ENCODE measurements around the gene RHOB.

RHOB gene

DNA sequence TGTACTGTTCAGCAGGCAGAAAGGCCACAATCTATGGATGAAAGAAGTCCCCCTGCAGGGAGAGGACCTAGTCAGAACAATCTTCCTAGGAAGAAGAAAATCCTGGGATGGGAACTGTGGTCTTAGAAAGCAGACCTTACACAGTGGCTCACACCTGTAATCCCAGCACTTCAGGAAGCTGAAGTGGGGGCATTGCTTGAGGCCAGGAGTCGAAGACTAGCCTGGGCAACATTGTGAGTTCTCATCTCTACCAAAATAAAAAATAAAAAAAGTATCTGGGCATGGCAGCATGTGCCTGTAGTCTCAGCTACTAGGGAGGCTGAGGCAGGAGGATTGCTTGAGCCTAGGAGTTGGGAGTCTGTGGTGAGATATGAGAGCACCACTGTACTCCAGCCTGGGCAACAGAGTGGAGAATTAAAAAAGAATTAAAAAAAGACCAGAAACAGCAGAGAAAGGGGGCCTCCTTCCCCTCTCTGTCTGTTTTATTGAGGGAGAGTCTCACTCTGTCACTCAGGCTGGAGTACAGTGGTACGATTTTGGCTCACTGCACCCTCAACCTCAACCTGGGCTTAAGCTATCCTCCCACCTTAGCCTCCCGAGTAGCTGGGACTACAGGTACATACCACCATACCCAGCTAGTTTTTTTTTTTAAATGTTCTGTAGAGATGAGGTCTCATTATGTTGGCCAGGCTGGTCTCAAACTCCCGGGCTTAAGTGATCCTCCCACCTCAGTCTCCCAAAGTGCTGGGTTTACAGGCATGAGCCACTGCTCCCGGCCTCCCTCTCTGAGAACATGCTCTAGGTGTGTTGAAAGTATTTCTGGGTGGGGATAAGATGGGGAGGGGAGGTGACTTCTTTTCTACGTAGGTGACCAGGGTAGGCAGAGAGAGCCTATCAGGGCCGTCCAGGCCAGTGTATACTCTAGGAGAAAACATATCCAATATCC, 7.4 kb downstream of the RHOB start:
- no peak overlapping the region for H4K91ac ChIP-seq (ENCODE audit: low read depth, low read length, poor library complexity)
- H3K9ac ChIP-seq (ENCODE audit: low read depth, low read length, poor library complexity): no peak overlapping the region
- H2BK120ac ChIP-seq (ENCODE audit: low read depth, low read length): no peak overlapping the region
- H2BK5ac ChIP-seq (ENCODE audit: low read length): no peak overlapping the region
- peaks cover 0 to 5% of the 10 kb centered on the region in 2 donors for H3K36me3 ChIP-seq (replicated peaks in 1 of 2; ENCODE audit: control insufficient read depth in 2 of 2, insufficient read depth in 2 of 2, low read length in 2 of 2)
- no CpG with 5 or more reads among the region's 7 CpGs for WGBS, 2 donors (ENCODE audit: extremely low coverage in 2 of 2, insufficient read length in 2 of 2, insufficient replicate concordance in 1 of 2)
- no peak overlapping the region for H3K14ac ChIP-seq (ENCODE audit: low read length)
- no peaks in the 10 kb centered on the region for H3K79me1 ChIP-seq (ENCODE audit: low read depth, low read length)
- H2BK12ac ChIP-seq (ENCODE audit: low read length): no peak overlapping the region
- DNase-seq (ENCODE audit: low spot score): no peak
- no peak overlapping the region for H3K18ac ChIP-seq (ENCODE audit: low read length)
- H2BK15ac ChIP-seq (ENCODE audit: low read length): no peak overlapping the region
- H3K27me3 ChIP-seq (ENCODE audit: control insufficient read depth in 3 of 3, insufficient read depth in 3 of 3, low read depth in 1 of 3, low read length in 3 of 3): peaks cover 0 to 2% (median 0%) of the 10 kb centered on the region in 3 experiments
- no peak overlapping the region for H3K27ac ChIP-seq (replicated peaks; ENCODE audit: low read length)
- H3K4me2 ChIP-seq (ENCODE audit: insufficient read depth, low read length, poor library complexity, severe bottlenecking): no peak overlapping the region
- no peak overlapping the region for H2AK5ac ChIP-seq (ENCODE audit: low read depth, low read length)
- H3K23ac ChIP-seq (ENCODE audit: low read depth, low read length, poor library complexity): no peak overlapping the region
- H3K9me3 ChIP-seq (replicated peaks in 1 of 2; ENCODE audit: control insufficient read depth in 2 of 2, insufficient read depth in 1 of 2, low read depth in 1 of 2, low read length in 2 of 2): peaks cover 2 to 3% of the 10 kb centered on the region in 2 donors
- peaks cover 11 to 14% of the 10 kb centered on the region in 2 donors for H3K4me1 ChIP-seq (ENCODE audit: control insufficient read depth in 2 of 2, insufficient read depth in 1 of 2, low read depth in 1 of 2, low read length in 2 of 2)
- H3K4me3 ChIP-seq (ENCODE audit: low read length in 2 of 2): no peak overlapping the region
- no peak overlapping the region for H4K8ac ChIP-seq (ENCODE audit: low read depth, low read length)
- H2AFZ ChIP-seq (ENCODE audit: low read length): no peak overlapping the region
- H3K4ac ChIP-seq (ENCODE audit: low read length): no peak overlapping the region

- no peak overlapping the region for H3K14ac ChIP-seq (ENCODE audit: low read length)
- H3K18ac ChIP-seq (ENCODE audit: low read length): no peak overlapping the region
- no peak overlapping the region for H3K4ac ChIP-seq (ENCODE audit: low read length)
- DNase-seq (ENCODE audit: low spot score): no peak
- no peak overlapping the region for H2BK5ac ChIP-seq (ENCODE audit: low read length)
- no peak overlapping the region for H3K23ac ChIP-seq (ENCODE audit: low read depth, low read length, poor library complexity)
- no peak overlapping the region for H3K27ac ChIP-seq (replicated peaks; ENCODE audit: low read length)
- H3K4me3 ChIP-seq (ENCODE audit: low read length in 2 of 2): no peak overlapping the region
- no peaks in the 10 kb centered on the region for H3K79me1 ChIP-seq (ENCODE audit: low read depth, low read length)
- H3K9me3 ChIP-seq (replicated peaks in 1 of 2; ENCODE audit: control insufficient read depth in 2 of 2, insufficient read depth in 1 of 2, low read depth in 1 of 2, low read length in 2 of 2): peaks cover 2 to 3% of the 10 kb centered on the region in 2 donors
- H2BK12ac ChIP-seq (ENCODE audit: low read length): no peak overlapping the region
- H2AK5ac ChIP-seq (ENCODE audit: low read depth, low read length): no peak overlapping the region
- H2AFZ ChIP-seq (ENCODE audit: low read length): no peak overlapping the region
- no peaks in the 10 kb centered on the region for H3K36me3 ChIP-seq (replicated peaks in 1 of 2; ENCODE audit: control insufficient read depth in 2 of 2, insufficient read depth in 2 of 2, low read length in 2 of 2)
- no peak overlapping the region for H2BK15ac ChIP-seq (ENCODE audit: low read length)
- H2BK120ac ChIP-seq (ENCODE audit: low read depth, low read length): no peak overlapping the region
- no peak overlapping the region for H4K91ac ChIP-seq (ENCODE audit: low read depth, low read length, poor library complexity)
- no peak overlapping the region for H3K4me2 ChIP-seq (ENCODE audit: insufficient read depth, low read length, poor library complexity, severe bottlenecking)
- no peak overlapping the region for H4K8ac ChIP-seq (ENCODE audit: low read depth, low read length)
- H3K9ac ChIP-seq (ENCODE audit: low read depth, low read length, poor library complexity): no peak overlapping the region
- WGBS, 2 donors (ENCODE audit: extremely low coverage in 2 of 2, insufficient read length in 2 of 2, insufficient replicate concordance in 1 of 2): no CpG with 5 or more reads among the region's 3 CpGs
- peaks cover 7 to 8% of the 10 kb centered on the region in 2 donors for H3K4me1 ChIP-seq (ENCODE audit: control insufficient read depth in 2 of 2, insufficient read depth in 1 of 2, low read depth in 1 of 2, low read length in 2 of 2)
- peaks cover 0 to 2% (median 0%) of the 10 kb centered on the region in 3 experiments for H3K27me3 ChIP-seq (ENCODE audit: control insufficient read depth in 3 of 3, insufficient read depth in 3 of 3, low read depth in 1 of 3, low read length in 3 of 3)
These were observed 8.3 kb downstream of the RHOB start for GRCh38 chr2:20455076-20455587.

- Histone ChIP-seq H3K4me2 (ENCODE audit: insufficient read depth, low read length, poor library complexity, severe bottlenecking) (no peak overlapping the region), H3K9me3 (replicated peaks in 1 of 2; ENCODE audit: control insufficient read depth in 2 of 2, insufficient read depth in 1 of 2, low read depth in 1 of 2, low read length in 2 of 2) (peaks cover 2 to 3% of the 10 kb centered on the region in 2 donors), H3K14ac (ENCODE audit: low read length) (peak overlapping the region; percentile 60), H4K91ac (ENCODE audit: low read depth, low read length, poor library complexity) (no peak overlapping the region), H3K4me1 (ENCODE audit: control insufficient read depth in 2 of 2, insufficient read depth in 1 of 2, low read depth in 1 of 2, low read length in 2 of 2) (no peaks in the 10 kb centered on the region), H3K79me1 (ENCODE audit: low read depth, low read length) (no peaks in the 10 kb centered on the region), H3K4ac (ENCODE audit: low read length) (no peak overlapping the region), H2BK12ac (ENCODE audit: low read length) (no peak overlapping the region), H3K36me3 (replicated peaks in 1 of 2; ENCODE audit: control insufficient read depth in 2 of 2, insufficient read depth in 2 of 2, low read length in 2 of 2) (no peaks in the 10 kb centered on the region), H2BK15ac (ENCODE audit: low read length) (no peak overlapping the region), H2BK5ac (ENCODE audit: low read length) (no peak overlapping the region), H3K27ac (replicated peaks; ENCODE audit: low read length) (no peak overlapping the region), H3K4me3 (ENCODE audit: low read length in 2 of 2) (no peak overlapping the region), H3K23ac (ENCODE audit: low read depth, low read length, poor library complexity) (no peak overlapping the region), H4K8ac (ENCODE audit: low read depth, low read length) (no peak overlapping the region), H3K27me3 (ENCODE audit: control insufficient read depth in 3 of 3, insufficient read depth in 3 of 3, low read depth in 1 of 3, low read length in 3 of 3) (peaks cover 0 to 2% (median 0%) of the 10 kb centered on the region in 3 experiments), H2BK120ac (ENCODE audit: low read depth, low read length) (no peak overlapping the region), H3K9ac (ENCODE audit: low read depth, low read length, poor library complexity) (no peak overlapping the region), H3K18ac (ENCODE audit: low read length) (peak overlapping the region; percentile 31), H2AK5ac (ENCODE audit: low read depth, low read length) (no peak overlapping the region), H2AFZ (ENCODE audit: low read length) (no peak overlapping the region)
- no peak for DNase-seq (ENCODE audit: low spot score)
These were observed 9.3 kb downstream of the RHOB start for GRCh38 chr2:20456116-20456571.

- peaks cover 0 to 2% (median 0%) of the 10 kb centered on the region in 3 experiments for H3K27me3 ChIP-seq (ENCODE audit: control insufficient read depth in 3 of 3, insufficient read depth in 3 of 3, low read depth in 1 of 3, low read length in 3 of 3)
- no peak overlapping the region for H2AK5ac ChIP-seq (ENCODE audit: low read depth, low read length)
- H2BK5ac ChIP-seq (ENCODE audit: low read length): no peak overlapping the region
- H3K4ac ChIP-seq (ENCODE audit: low read length): no peak overlapping the region
- peaks cover 0 to 2% of the 10 kb centered on the region in 2 donors for H3K9me3 ChIP-seq (replicated peaks in 1 of 2; ENCODE audit: control insufficient read depth in 2 of 2, insufficient read depth in 1 of 2, low read depth in 1 of 2, low read length in 2 of 2)
- no peak for DNase-seq (ENCODE audit: low spot score)
- no peak overlapping the region for H3K4me2 ChIP-seq (ENCODE audit: insufficient read depth, low read length, poor library complexity, severe bottlenecking)
- no peak overlapping the region for H2BK15ac ChIP-seq (ENCODE audit: low read length)
- no peaks in the 10 kb centered on the region for H3K36me3 ChIP-seq (replicated peaks in 1 of 2; ENCODE audit: control insufficient read depth in 2 of 2, insufficient read depth in 2 of 2, low read length in 2 of 2)
- no peaks in the 10 kb centered on the region for H3K4me1 ChIP-seq (ENCODE audit: control insufficient read depth in 2 of 2, insufficient read depth in 1 of 2, low read depth in 1 of 2, low read length in 2 of 2)
- H2BK12ac ChIP-seq (ENCODE audit: low read length): no peak overlapping the region
- no CpG with 5 or more reads among the region's 3 CpGs for WGBS, 2 donors (ENCODE audit: extremely low coverage in 2 of 2, insufficient read length in 2 of 2, insufficient replicate concordance in 1 of 2)
- no peak overlapping the region for H2BK120ac ChIP-seq (ENCODE audit: low read depth, low read length)
- H3K27ac ChIP-seq (replicated peaks; ENCODE audit: low read length): no peak overlapping the region
- no peak overlapping the region for H3K23ac ChIP-seq (ENCODE audit: low read depth, low read length, poor library complexity)
- H4K8ac ChIP-seq (ENCODE audit: low read depth, low read length): no peak overlapping the region
- H2AFZ ChIP-seq (ENCODE audit: low read length): no peak overlapping the region
- H3K79me1 ChIP-seq (ENCODE audit: low read depth, low read length): no peaks in the 10 kb centered on the region
- H3K18ac ChIP-seq (ENCODE audit: low read length): no peak overlapping the region
- no peak overlapping the region for H4K91ac ChIP-seq (ENCODE audit: low read depth, low read length, poor library complexity)
- no peak overlapping the region for H3K4me3 ChIP-seq (ENCODE audit: low read length in 2 of 2)
- no peak overlapping the region for H3K14ac ChIP-seq (ENCODE audit: low read length)
- H3K9ac ChIP-seq (ENCODE audit: low read depth, low read length, poor library complexity): no peak overlapping the region
These were observed 10.0 kb downstream of the RHOB start for GRCh38 chr2:20456636-20457426.

All from neuronal stem cell (in vitro differentiated cells).